Measurements from ENCODE around the gene CNDP2.

GRCh38 chr18:74528913-74529312, 32.8 kb downstream of the CNDP2 start:
- no peak for TF ChIP-seq CTCF (IDR thresholded peaks at IDR 0.05; ENCODE audit: poor library complexity)
- TF ChIP-seq EZH2 (IDR thresholded peaks at IDR 0.05; ENCODE audit: borderline replicate concordance), result no peak
- no peak for TF ChIP-seq EZH2phosphoT487 (IDR thresholded peaks at IDR 0.05; ENCODE audit: low read depth, severe bottlenecking, unreplicated experiment)

All from hepatocyte (in vitro differentiated cells).